Memory B cell (primary cell): ENCODE data around the gene CHCHD3.
A peak's percentile ranks its signal among the peaks of the same experiment; 100 is the strongest.
"Not testable (repeated sequence)": the region's sequence is repeated elsewhere in the genome, so short reads cannot be mapped to it uniquely, and the experiment has no call there.

Experiments used
- ATAC-seq: fragments of 150-1000 bp; cut with Tn5 transposase; 2 replicates; pipeline ENCODE4 v1.10.0; 2021; ENCODE audit warnings: low read depth, mild to moderate bottlenecking, moderate library complexity
- DNase-seq, 2 donors: peaks; one replicate each; pipeline ENCODE4 v3.0.0; 2022; ENCODE audit warnings: low spot score in 2 of 2
- H3K27ac Mint-ChIP-seq: one replicate; pipeline ENCODE4 v1.8.0; 2022; ENCODE audit warnings: mild to moderate bottlenecking, moderate library complexity, mixed read lengths
- H3K27me3 Mint-ChIP-seq: one replicate; pipeline ENCODE4 v1.8.0; 2022; ENCODE audit warnings: mixed read lengths
- H3K36me3 Mint-ChIP-seq: one replicate; pipeline ENCODE4 v1.8.0; 2022; ENCODE audit warnings: mild to moderate bottlenecking, mixed read lengths
- H3K4me1 Mint-ChIP-seq: one replicate; pipeline ENCODE4 v1.8.0; 2022; ENCODE audit warnings: mixed read lengths
- H3K4me3 Mint-ChIP-seq: one replicate; pipeline ENCODE4 v1.8.0; 2022; ENCODE audit warnings: mild to moderate bottlenecking, moderate library complexity, mixed read lengths
- H3K9me3 Mint-ChIP-seq: one replicate; pipeline ENCODE4 v1.8.0; 2022; ENCODE audit warnings: mixed read lengths

The CHCHD3 gene

DNA sequence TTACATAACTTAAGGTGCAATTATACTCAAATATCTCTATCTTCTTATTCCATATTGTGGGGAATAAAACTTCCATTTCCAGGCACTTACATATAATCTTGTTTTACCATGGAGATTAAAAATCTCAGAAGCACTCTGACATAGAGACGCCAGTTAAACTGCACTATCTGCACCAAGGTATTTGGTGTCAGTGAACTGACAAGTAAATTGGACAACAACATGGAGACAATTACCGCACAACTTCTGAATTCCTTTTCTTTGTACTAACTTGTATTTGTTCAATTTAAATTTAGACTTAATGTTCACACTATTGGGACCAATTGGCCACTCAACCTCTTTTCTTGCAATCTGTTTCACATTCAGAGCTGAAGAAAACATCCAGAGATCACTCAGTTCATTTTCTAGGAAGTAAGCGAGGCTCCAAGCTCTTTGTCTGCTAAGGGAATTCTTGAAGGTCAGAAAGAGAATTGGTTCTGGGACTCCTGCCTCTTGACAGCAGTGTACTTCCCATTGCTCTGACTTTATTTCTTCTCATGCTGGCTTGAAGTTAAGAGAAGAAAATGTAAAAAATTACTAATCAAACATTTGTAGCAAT is 184.7 kb downstream of the CHCHD3 start:
- Mint-ChIP-seq H3K4me3 (no peak overlapping the region), H3K27me3 (no peaks in the 10 kb centered on the region), H3K27ac (no peak overlapping the region), H3K4me1 (no peaks in the 10 kb centered on the region), H3K9me3 (peaks cover 3% of the 10 kb centered on the region), H3K36me3 (peaks cover 42% of the 10 kb centered on the region)
- DNase-seq (no peak), ATAC-seq (no peak)

DNA sequence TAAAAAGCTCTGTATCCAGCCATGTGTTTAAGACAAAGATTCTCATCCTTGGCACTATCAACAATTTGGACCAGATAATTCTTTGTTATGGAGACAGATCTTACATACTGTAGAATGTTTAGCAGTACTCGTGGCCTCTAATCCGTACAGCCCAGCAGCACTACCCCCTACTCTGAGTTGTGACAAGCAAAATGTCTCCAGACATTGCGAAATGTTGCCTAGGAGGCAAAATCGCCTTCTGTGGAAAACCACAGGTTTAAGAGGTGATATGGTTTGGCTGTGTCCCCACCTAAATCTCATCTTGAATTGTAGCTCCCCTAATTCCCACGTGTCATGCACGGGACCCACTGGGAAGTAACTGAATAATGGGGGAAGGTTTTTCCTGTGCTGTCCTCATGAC is 186.7 kb downstream of the CHCHD3 start:
- ATAC-seq (no peak), DNase-seq (no peak)
- Mint-ChIP-seq H3K27me3 (no peaks in the 10 kb centered on the region), H3K4me3 (no peak overlapping the region), H3K4me1 (no peaks in the 10 kb centered on the region), H3K9me3 (peaks cover 3% of the 10 kb centered on the region), H3K27ac (no peak overlapping the region), H3K36me3 (peaks cover 36% of the 10 kb centered on the region)

DNA sequence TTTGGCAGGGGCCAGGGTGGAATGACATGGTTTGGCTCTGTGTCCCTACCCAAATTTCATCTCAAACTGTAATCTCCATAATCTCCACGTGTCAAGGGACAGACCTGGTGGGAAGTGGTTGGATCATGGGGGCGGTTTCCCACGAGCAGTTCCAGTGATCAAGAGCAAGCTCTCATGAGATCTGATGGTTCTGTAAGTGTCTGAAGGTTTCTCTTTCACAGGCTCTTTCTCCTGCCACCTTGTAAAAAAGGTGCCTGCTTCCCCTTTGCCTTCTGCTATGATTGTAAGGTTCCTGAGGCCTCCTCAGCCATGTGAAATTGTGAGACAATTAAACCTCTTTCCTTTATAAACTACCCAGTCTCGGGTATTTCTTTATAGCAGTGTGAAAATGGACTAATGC is 188.3 kb downstream of the CHCHD3 start:
- Mint-ChIP-seq H3K9me3 (peaks cover 3% of the 10 kb centered on the region), H3K27me3 (no peaks in the 10 kb centered on the region), H3K27ac (no peak overlapping the region), H3K36me3 (peaks cover 36% of the 10 kb centered on the region), H3K4me3 (no peak overlapping the region), H3K4me1 (no peaks in the 10 kb centered on the region)
- ATAC-seq (no peak), DNase-seq (no peak)

DNA sequence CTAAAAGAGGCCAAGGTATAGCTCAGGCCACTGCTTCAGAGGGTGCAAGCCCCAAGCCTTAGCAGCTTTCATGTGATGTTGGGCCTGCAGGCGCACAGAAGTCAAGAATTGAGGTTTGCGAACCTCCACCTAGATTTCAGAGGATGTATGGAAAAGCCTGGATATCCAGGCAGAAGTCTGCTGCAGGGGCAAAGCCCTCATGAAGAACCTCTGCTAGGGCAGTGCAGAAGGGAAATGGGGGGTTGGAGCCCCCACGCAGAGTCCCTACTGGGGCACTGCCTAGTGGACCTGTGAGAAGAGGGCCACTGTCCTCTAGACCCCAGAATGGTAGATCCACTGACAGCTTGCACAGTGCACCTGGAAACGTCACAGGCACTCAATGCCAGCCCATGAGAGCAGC is 189.1 kb downstream of the CHCHD3 start:
- not testable (repeated sequence) for H3K27me3 Mint-ChIP-seq, H3K27ac Mint-ChIP-seq, DNase-seq, H3K9me3 Mint-ChIP-seq, ATAC-seq, H3K4me1 Mint-ChIP-seq, H3K4me3 Mint-ChIP-seq
- H3K36me3 Mint-ChIP-seq: peaks cover 32% of the 10 kb centered on the region

DNA sequence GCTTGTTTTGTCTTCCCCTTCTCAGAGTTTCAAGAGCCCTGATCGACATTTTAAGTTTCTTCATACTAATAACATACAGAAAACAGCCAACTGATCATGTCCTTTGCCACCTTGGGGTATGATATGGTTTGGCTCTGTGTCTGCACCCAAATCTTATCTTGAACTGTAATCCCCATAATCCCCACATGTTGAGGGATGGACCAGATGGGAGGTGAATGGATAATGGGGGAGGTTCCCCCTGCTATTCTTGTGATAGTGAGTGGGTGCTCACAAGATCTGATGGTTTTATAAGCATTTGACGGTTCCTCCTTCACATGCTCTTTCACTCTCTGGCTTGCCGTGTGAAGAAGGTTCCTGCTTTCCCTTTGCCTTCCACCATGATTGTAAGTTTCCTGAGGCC is 190.3 kb downstream of the CHCHD3 start:
- DNase-seq: no peak
- Mint-ChIP-seq H3K27me3 (no peaks in the 10 kb centered on the region), H3K4me1 (no peaks in the 10 kb centered on the region), H3K36me3 (peaks cover 26% of the 10 kb centered on the region), H3K27ac (no peak overlapping the region), H3K9me3 (peaks cover 3% of the 10 kb centered on the region), H3K4me3 (no peak overlapping the region)
- no peak for ATAC-seq

DNA sequence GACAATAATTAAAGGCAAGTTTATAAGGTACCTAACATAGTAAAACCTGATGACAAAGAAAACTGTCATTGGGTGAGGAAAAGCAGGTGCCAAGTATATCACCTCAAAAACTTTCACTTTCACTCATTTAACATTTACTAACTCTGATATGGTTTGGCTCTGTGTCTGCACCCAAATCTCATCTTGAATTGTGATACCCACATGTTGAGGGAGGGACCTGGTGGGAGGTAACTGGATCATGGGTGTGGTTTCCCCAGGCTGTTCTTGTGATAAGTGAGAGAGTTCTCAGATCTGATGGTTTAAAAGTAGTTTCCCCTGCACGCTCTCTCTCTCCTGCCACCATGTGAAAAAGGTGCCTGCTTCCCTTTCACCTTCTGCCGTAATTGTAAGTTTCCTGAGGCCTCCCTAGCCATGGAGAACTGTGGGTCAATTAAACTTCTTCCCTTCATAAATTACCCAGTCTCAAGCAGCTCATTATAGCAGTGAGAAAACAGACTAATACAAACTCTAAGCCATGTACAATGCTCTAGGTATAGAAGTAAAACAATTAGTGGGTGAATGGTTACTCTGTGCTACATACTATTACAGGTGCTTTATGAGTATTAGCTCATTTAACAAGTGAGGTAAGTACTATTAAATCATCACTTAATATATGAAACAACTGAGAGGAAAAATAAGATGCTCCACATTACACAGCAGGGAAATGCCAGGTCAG is 199.0 kb downstream of the CHCHD3 start:
- Mint-ChIP-seq H3K27ac (peak overlapping the region; percentile 88), H3K9me3 (no peaks in the 10 kb centered on the region), H3K27me3 (no peaks in the 10 kb centered on the region), H3K36me3 (peaks cover 27% of the 10 kb centered on the region), H3K4me3 (peak overlapping the region; percentile 33), H3K4me1 (peaks cover 21% of the 10 kb centered on the region)
- ATAC-seq: peak; percentile 43
- no peak for DNase-seq

DNA sequence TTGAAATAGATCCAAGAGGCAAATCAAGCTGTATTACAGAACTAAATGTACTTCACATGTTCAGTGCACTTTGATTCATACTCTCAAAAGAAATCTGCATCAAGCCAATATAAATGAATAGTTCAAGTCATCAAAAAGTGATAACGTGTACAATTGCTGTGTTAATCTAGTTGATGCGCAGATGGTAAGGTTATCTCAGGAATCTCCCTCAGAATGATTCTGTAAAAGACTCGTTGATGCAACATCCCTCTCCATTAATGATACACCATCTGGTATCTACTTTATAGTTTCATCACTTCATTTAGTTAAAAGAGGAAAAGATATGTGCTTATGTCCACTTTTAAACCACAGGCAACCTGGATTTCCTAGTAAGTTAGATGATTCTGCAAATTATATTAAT is 200.6 kb downstream of the CHCHD3 start:
- Mint-ChIP-seq H3K9me3 (no peaks in the 10 kb centered on the region), H3K27me3 (no peaks in the 10 kb centered on the region), H3K27ac (no peak overlapping the region), H3K36me3 (peaks cover 29% of the 10 kb centered on the region), H3K4me3 (no peak overlapping the region), H3K4me1 (peaks cover 21% of the 10 kb centered on the region)
- ATAC-seq (no peak), DNase-seq (no peak)

DNA sequence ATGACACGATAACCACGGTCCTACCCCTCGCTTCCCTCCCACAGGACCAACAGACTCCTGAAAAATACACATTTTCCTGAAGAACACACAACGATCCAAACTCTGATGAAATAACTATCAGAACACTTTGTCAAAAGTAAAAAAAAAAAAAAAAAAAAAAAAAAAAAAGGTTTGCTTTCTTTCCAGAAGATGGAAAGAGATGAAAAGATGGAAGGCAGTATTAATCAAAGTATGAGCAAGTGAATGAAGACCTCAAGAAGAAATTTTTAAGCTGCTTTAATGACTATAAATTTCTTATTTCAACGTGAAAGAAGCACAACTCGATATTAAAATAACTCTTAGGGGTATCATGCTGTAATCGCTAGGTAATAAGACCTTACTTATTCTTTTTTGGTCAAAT is 202.3 kb downstream of the CHCHD3 start:
- Mint-ChIP-seq H3K9me3 (no peaks in the 10 kb centered on the region), H3K27ac (no peak overlapping the region), H3K4me1 (peaks cover 19% of the 10 kb centered on the region), H3K27me3 (no peaks in the 10 kb centered on the region), H3K36me3 (peaks cover 25% of the 10 kb centered on the region), H3K4me3 (no peak overlapping the region)
- DNase-seq (no peak), ATAC-seq (no peak)

DNA sequence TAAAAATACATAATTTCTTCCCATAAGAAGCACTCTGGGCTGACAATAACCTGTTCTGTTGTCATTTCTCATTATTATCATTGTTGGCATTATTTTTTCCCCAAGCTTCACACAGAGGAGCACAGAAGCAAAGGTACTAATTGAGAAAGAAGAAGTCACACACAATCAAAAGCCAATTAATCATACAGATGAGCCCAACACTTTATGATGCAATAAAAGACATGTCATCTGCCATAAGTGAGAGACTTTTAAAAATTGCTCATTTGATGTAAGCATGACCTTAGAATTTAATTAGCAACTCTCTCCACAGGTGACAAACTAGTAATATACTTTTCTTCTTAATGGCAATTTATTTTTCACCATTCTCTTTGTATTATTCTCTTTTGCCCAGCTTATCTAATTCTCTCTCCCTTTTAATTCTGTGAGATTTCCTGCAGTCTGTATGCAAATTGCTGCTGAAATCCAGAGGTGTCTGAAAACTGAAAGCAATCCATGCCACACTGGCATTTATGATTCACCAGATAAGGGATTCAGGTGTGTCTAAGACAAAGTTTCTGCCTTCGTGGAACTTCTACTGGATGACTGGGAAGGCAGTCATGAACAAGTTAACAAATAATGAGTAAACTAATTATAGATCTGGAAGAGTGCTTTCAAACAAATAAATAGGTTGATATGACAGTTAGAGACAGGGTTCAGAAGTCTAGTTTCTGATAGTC is 203.5 kb downstream of the CHCHD3 start:
- DNase-seq: no peak
- ATAC-seq: no peak
- Mint-ChIP-seq H3K27ac (peak overlapping the region; percentile 11), H3K36me3 (peaks cover 21% of the 10 kb centered on the region), H3K4me3 (no peak overlapping the region), H3K4me1 (peaks cover 11% of the 10 kb centered on the region), H3K27me3 (no peaks in the 10 kb centered on the region), H3K9me3 (no peaks in the 10 kb centered on the region)

DNA sequence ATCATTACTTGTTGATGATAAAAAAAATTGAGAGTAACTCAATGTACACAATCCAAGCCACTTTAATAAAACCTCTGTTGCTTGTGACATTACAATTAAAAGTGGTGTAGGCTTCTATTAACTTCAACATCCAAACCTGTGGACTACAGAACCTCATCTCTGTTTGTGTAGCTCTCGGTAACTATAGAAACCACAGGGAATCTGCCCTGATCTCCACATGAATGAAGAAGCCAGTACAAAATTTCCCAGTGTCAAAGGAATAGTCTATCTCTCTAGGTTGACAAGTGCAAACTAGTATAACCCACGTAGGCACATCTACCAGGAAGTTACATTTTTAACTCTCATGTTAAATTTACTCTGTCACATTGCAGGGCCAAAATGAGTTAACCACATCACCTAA is 204.3 kb downstream of the CHCHD3 start:
- ATAC-seq: no peak
- Mint-ChIP-seq H3K4me1 (peaks cover 5% of the 10 kb centered on the region), H3K9me3 (no peaks in the 10 kb centered on the region)

DNA sequence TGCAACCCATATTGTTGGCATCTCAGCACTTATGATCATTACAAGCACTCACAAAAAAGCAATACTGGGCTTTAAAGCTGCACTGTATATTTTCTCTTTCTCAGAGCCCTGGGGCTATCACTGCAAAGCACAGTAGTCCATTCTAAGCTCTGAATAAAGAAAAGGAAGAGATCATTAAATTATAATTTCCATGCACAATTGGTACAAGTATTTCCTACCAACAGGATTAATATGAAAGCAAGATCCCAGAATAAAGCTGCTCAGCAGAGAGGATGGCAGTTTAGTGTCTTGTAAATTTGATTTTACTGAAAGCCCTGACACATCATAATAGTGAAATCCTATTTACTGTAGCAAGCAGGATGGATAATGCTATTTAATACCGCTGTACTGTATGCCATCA is 205.3 kb downstream of the CHCHD3 start:
- H3K4me1 Mint-ChIP-seq: peaks cover 13% of the 10 kb centered on the region
- no peak for ATAC-seq
- no peak overlapping the region for H3K27ac Mint-ChIP-seq
- H3K27me3 Mint-ChIP-seq: no peaks in the 10 kb centered on the region
- no peak for DNase-seq
- peaks cover 17% of the 10 kb centered on the region for H3K36me3 Mint-ChIP-seq
- no peak overlapping the region for H3K4me3 Mint-ChIP-seq
- no peaks in the 10 kb centered on the region for H3K9me3 Mint-ChIP-seq

More for the DNA sequence above, 204.3 kb downstream of the CHCHD3 start:
- DNase-seq: no peak
- no peak overlapping the region for H3K4me3 Mint-ChIP-seq
- peaks cover 17% of the 10 kb centered on the region for H3K36me3 Mint-ChIP-seq
- H3K27ac Mint-ChIP-seq: peak overlapping the region; percentile 17
- no peaks in the 10 kb centered on the region for H3K27me3 Mint-ChIP-seq

DNA sequence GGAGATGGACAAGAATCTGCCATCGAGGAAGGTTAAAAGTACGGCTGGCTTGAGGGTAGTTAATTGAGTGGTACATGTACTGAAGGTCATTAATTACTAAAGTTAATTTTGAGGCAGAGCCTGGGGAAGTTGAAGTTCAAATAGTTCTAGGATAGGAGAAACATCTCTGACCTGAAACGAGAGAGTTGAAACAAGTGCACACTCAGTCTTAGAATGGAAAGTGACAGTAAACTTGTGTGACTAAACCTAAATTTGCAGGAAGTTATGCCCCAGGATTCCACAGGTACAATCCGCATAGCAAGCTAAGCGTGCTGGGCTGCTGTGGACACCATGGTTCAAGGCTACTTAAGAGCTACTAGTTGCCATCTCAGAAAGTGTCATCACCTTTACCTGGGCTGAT is 209.9 kb downstream of the CHCHD3 start:
- H3K4me1 Mint-ChIP-seq: peaks cover 20% of the 10 kb centered on the region
- no peaks in the 10 kb centered on the region for H3K9me3 Mint-ChIP-seq
- no peak overlapping the region for H3K4me3 Mint-ChIP-seq
- no peaks in the 10 kb centered on the region for H3K27me3 Mint-ChIP-seq
- H3K36me3 Mint-ChIP-seq: peaks cover 11% of the 10 kb centered on the region
- DNase-seq (no peak), ATAC-seq (no peak)
- peak overlapping the region; percentile 8 for H3K27ac Mint-ChIP-seq

DNA sequence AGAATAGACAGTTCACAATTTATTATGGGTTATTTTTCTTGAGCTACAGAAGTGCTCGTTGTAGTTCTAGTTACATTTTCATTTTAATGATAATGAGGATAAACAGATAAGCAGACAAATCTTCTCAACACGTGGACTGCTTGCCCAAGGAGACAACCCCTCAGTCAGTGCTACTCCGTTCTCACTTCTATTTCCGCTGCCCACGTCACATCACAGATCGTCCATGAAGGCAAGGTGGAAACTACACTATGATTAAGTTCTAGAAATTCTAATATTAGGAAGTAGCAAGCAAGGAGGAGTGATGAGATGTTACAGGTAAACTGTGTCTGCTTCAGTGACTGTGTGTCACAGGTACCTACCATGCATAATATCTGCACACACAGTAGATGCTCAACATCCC is 210.5 kb downstream of the CHCHD3 start:
- Mint-ChIP-seq H3K9me3 (no peaks in the 10 kb centered on the region), H3K27ac (peak overlapping the region; percentile 8), H3K27me3 (no peaks in the 10 kb centered on the region), H3K36me3 (peaks cover 13% of the 10 kb centered on the region), H3K4me1 (peaks cover 20% of the 10 kb centered on the region), H3K4me3 (no peak overlapping the region)
- no peak for ATAC-seq
- DNase-seq: no peak

DNA sequence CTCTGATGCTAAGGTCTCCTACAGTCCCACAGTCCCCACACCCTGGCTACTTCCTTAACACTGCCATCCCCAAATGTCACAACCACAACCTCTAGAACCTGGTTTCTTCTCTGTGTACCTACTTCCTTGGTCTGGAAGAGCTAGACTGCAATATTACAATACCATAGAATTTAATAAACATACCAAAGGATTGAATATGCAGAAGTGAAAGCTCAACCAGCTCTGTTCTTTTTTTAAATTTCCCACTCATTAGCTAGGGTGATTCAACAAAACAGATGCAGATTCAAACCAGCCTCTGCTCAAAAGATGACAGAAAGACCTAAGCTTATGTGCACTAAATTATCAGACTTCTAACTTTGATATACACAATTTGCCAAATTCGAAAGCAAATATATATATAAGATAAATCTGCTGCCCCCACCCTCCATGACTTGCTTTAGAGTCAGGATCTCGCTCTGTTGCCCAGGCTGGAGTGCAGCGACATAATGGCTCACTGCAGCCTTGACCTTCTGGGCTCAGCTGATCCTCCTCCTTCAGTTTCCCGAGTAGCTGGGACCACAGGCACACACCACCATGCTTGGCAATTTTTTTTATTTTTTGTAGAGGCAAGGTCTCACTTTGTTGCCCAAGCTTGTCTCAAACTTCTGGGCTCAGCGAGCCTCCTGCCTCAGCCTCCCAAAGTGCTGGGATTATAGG is 212.6 kb downstream of the CHCHD3 start:
- H3K27ac Mint-ChIP-seq: no peak overlapping the region
- H3K36me3 Mint-ChIP-seq: peaks cover 20% of the 10 kb centered on the region
- ATAC-seq (peak; percentile 26), DNase-seq (no peak)
- peaks cover 23% of the 10 kb centered on the region for H3K4me1 Mint-ChIP-seq
- no peak overlapping the region for H3K4me3 Mint-ChIP-seq
- H3K9me3 Mint-ChIP-seq: no peaks in the 10 kb centered on the region
- no peaks in the 10 kb centered on the region for H3K27me3 Mint-ChIP-seq
